SK-N-SH (cell line): Measurements from ENCODE around the gene ZNF80. TPM values are rescaled to one million over a fixed set of nuclear protein-coding genes. Genes with fewer than 3 reads are reported as not detected.

ENCODE experiments used
- CTCF ChIA-PET: fragments of 300-600, 350-600 bp; formaldehyde crosslinking; extraction: SDS; loops from one replicate; lab custom pipeline; 2021; lab: Yijun Ruan, JAX
- POLR2A ChIA-PET: fragments of 350-600 bp; sonication (Branson Sonifier 250); formaldehyde crosslinking; extraction: SDS; loops from one replicate; lab custom pipeline; 2020; ENCODE audit warnings: antibody characterized with exemption, inconsistent platforms; lab: Yijun Ruan, JAX
- DNase-seq: peaks from one replicate; pipeline ENCODE4 v3.0.0; 2012
- H2AFZ ChIP-seq: fragments of 200-600 bp; sonication (generic); 2 replicates; pipeline ENCODE4 v1.8.1; 2016; ENCODE audit warnings: antibody characterized with exemption, mild to moderate bottlenecking, low read depth
- H3F3A ChIP-seq: fragments of 200-600 bp; sonication (generic); replicated peaks from 2 replicates; pipeline ENCODE3; 2016; ENCODE audit warnings: antibody characterized with exemption, mild to moderate bottlenecking; ENCODE audit not compliant: insufficient read depth
- H3K27ac ChIP-seq, 2 experiments: fragments of 200-500 bp in 1 of 2; fragments of 200-600 bp in 1 of 2; sonication (Bioruptor generic) in 1 of 2; sonication (generic), shearing (Covaris generic) in 1 of 2; 2 replicates each; pipeline versions ENCODE4 v1.5.1 to v1.6.1; 2014 to 2016; ENCODE audit warnings: low read depth in 2 of 2, inconsistent platforms in 1 of 2, low read length in 1 of 2, mild to moderate bottlenecking in 1 of 2, mixed read lengths in 1 of 2
- H3K27me3 ChIP-seq: fragments of 200-600 bp; sonication (generic), shearing (Covaris generic); 2 replicates; pipeline ENCODE4 v1.6.1; 2016; ENCODE audit warnings: mixed run types; ENCODE audit not compliant: insufficient read depth
- H3K36me3 ChIP-seq, 2 experiments: fragments of 200-500 bp in 1 of 2; fragments of 200-600 bp in 1 of 2; sonication (Bioruptor generic) in 1 of 2; sonication (generic) in 1 of 2; replicated peaks in 1 of 2; 2 replicates each; pipeline versions ENCODE3 to v1.5.1; 2014 to 2016; ENCODE audit warnings: low read length in 1 of 2, mild to moderate bottlenecking in 1 of 2; ENCODE audit not compliant: insufficient read depth in 2 of 2, control insufficient read depth in 1 of 2
- H3K4me1 ChIP-seq, 2 experiments: fragments of 200-500 bp in 1 of 2; fragments of 200-600 bp in 1 of 2; sonication (Bioruptor generic) in 1 of 2; sonication (generic), shearing (Covaris generic) in 1 of 2; 2 replicates each; pipeline versions ENCODE4 v1.5.1 to v1.6.1; 2014 to 2016; ENCODE audit warnings: low read depth in 1 of 2, low read length in 1 of 2, mixed run types in 1 of 2; ENCODE audit not compliant: insufficient read depth in 2 of 2, control insufficient read depth in 1 of 2
- H3K4me2 ChIP-seq: fragments of 200-600 bp; sonication (generic), shearing (Covaris generic); 2 replicates; pipeline ENCODE4 v1.6.1; 2017; ENCODE audit warnings: mixed run types
- H3K4me3 ChIP-seq, 2 experiments: fragments of 200-500 bp in 1 of 2; fragments of 200-600 bp in 1 of 2; sonication (Bioruptor generic) in 1 of 2; sonication (generic), shearing (Covaris generic) in 1 of 2; 2 replicates each; pipeline versions ENCODE4 v1.5.1 to v1.8.1; 2014 to 2016; ENCODE audit warnings: low read depth in 2 of 2, inconsistent platforms in 1 of 2, low read length in 1 of 2, mild to moderate bottlenecking in 1 of 2, mixed read lengths in 1 of 2, moderate library complexity in 1 of 2
- H3K79me2 ChIP-seq: fragments of 200-600 bp; sonication (generic); 2 replicates; pipeline ENCODE4 v1.8.1; 2017; ENCODE audit warnings: mild to moderate bottlenecking; ENCODE audit not compliant: insufficient read depth
- H3K9ac ChIP-seq: fragments of 200-600 bp; sonication (generic); 2 replicates; pipeline ENCODE4 v1.6.1; 2017; ENCODE audit warnings: mixed run types
- H3K9me2 ChIP-seq: fragments of 200-600 bp; sonication (generic); 2 replicates; pipeline ENCODE4 v1.6.1; 2017; ENCODE audit warnings: mixed run types
- H3K9me3 ChIP-seq: fragments of 200-600 bp; sonication (generic); 2 replicates; pipeline ENCODE4 v1.6.1; 2017; ENCODE audit warnings: mixed run types, mild to moderate bottlenecking, moderate library complexity
- H4K20me1 ChIP-seq: fragments of 200-600 bp; sonication (generic); 2 replicates; pipeline ENCODE4 v1.6.1; 2017; ENCODE audit warnings: mild to moderate bottlenecking, mixed run types; ENCODE audit not compliant: insufficient read depth
- ELF1 ChIP-seq: IDR thresholded peaks from 2 replicates; pipeline ENCODE4 v1.4.0; 2012
- EP300 ChIP-seq, 2 experiments: IDR thresholded peaks; 2 replicates each; pipeline versions ENCODE4 v1.4.0 to v1.6.1; 2012; ENCODE audit warnings: borderline replicate concordance in 1 of 2, low read depth in 1 of 2, low read length in 1 of 2
- EZH2phosphoT487 ChIP-seq: fragments of 200-600 bp; sonication (generic); IDR thresholded peaks from 2 replicates; pipeline ENCODE4 v1.6.1; 2017; ENCODE audit warnings: low read depth, mixed run types, mild to moderate bottlenecking, antibody characterized with exemption, moderate library complexity, borderline replicate concordance
- FOSL2 ChIP-seq: IDR thresholded peaks from 2 replicates; pipeline ENCODE4 v1.4.0; 2012; ENCODE audit warnings: low read depth, mild to moderate bottlenecking, moderate library complexity, borderline replicate concordance
- FOXJ3 ChIP-seq: sonication (generic); formaldehyde crosslinking; IDR thresholded peaks from 2 replicates; pipeline ENCODE4 v1.5.1; 2020; ENCODE audit warnings: mild to moderate bottlenecking, missing genetic modification reagents
- GABPA ChIP-seq: IDR thresholded peaks from 2 replicates; pipeline ENCODE4 v1.4.0; 2012; ENCODE audit warnings: low read depth, mild to moderate bottlenecking
- JUND ChIP-seq: IDR thresholded peaks from 2 replicates; pipeline ENCODE4 v1.4.0; 2012
- MEF2A ChIP-seq: IDR thresholded peaks from 2 replicates; pipeline ENCODE4 v1.4.0; 2012; ENCODE audit warnings: low read depth, borderline replicate concordance
- RCOR1 ChIP-seq: fragments of 150-350 bp; IDR thresholded peaks from 2 replicates; pipeline ENCODE4 v1.6.1; 2017; ENCODE audit warnings: antibody characterized with exemption, low read length
- RFX5 ChIP-seq: IDR thresholded peaks from 2 replicates; pipeline ENCODE4 v1.6.1; 2012; ENCODE audit warnings: mild to moderate bottlenecking, improper control_type of control experiment, low read length
- SMC3 ChIP-seq: IDR thresholded peaks from 2 replicates; pipeline ENCODE4 v1.6.1; 2012; ENCODE audit warnings: low read depth, low read length, improper control_type of control experiment
- TAF1 ChIP-seq: IDR thresholded peaks from 2 replicates; pipeline ENCODE4 v1.6.1; 2012; ENCODE audit warnings: low read depth, mild to moderate bottlenecking, low read length, moderate library complexity, borderline replicate concordance
- TCF12 ChIP-seq: IDR thresholded peaks from 2 replicates; pipeline ENCODE4 v1.4.0; 2012
- YY1 ChIP-seq: IDR thresholded peaks from 2 replicates; pipeline ENCODE4 v1.4.0; 2012; ENCODE audit warnings: low read depth, mild to moderate bottlenecking
- WGBS: methylation state at CpG from one replicate; pipeline ENCODE4 v1.1.6; 2017; ENCODE audit warnings: low lambda C conversion rate; 5-methylcytosine and 5-hydroxymethylcytosine counted together
- polyA plus RNA-seq, 3 experiments: library from polyadenylated mRNA; depleted of rRNA; stranded (reverse); fragments of >200 nt; gene quantifications; 2 replicates each; pipeline ENCODE4 v1.2.3, GENCODE V29; 2012
- TF ChIP-seq, protein P1 (sequence below): IDR thresholded peaks from 2 replicates; pipeline ENCODE4 v1.4.0; 2012; ENCODE audit warnings: low read depth
- TF ChIP-seq, protein P2 (sequence below): fragments of 150-350 bp; IDR thresholded peaks from 2 replicates; pipeline ENCODE4 v1.6.1; 2017; ENCODE audit warnings: antibody characterized with exemption, low read length, low read depth, borderline replicate concordance
- TF ChIP-seq, protein P3 (sequence below): fragments of 200-600 bp; sonication (generic); IDR thresholded peaks from 2 replicates; pipeline ENCODE4 v1.6.1; 2017; ENCODE audit warnings: antibody characterized with exemption, mild to moderate bottlenecking, moderate library complexity
- TF ChIP-seq, protein P4 (sequence below): IDR thresholded peaks from 2 replicates; pipeline ENCODE4; 2012
- TF ChIP-seq, protein P5 (sequence below): IDR thresholded peaks from 2 replicates; pipeline ENCODE4 v1.6.1; 2012; ENCODE audit warnings: mild to moderate bottlenecking, low read depth, low read length, moderate library complexity

ZNF80 gene
- polyA plus RNA-seq, 1 of the 3 experiments (the other 2 are of a cell fraction), result not detected

DNA sequence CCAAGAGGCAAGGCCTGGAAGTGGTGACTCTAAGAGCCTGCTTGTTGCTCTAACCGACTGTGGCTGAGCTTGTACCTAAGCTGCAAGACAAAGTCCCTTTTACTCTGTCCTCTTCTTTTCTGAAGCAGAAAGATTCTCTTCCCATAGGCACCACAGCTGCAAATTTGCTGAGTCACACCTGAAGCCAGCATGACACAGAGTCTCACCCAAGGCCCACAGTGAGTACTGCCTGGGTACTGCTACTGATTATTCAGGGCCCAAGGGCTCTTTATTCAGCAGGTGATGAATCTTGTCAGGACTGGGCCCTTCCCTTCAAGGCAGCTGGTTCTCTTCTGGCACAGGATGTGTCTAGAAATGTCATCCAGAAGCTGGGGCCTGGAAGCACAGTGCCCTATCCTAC lies 37.6 kb upstream of the ZNF80 start:
- Histone ChIP-seq H3K27me3 (no peaks in the 10 kb centered on the region), H3K36me3 (no peaks in the 10 kb centered on the region), H3K79me2 (no peaks in the 10 kb centered on the region), H3K4me1 (no peaks in the 10 kb centered on the region), H3K4me3 (no peak overlapping the region), H3K9me3 (no peaks in the 10 kb centered on the region), H3K9ac (no peak overlapping the region), H3K9me2 (no peaks in the 10 kb centered on the region), H2AFZ (no peak overlapping the region), H3K27ac (no peak overlapping the region), H3K4me2 (no peak overlapping the region), H4K20me1 (no peaks in the 10 kb centered on the region), H3F3A (no peaks in the 10 kb centered on the region)
- no peak for TF ChIP-seq TAF1
- TF ChIP-seq, protein P1, sequence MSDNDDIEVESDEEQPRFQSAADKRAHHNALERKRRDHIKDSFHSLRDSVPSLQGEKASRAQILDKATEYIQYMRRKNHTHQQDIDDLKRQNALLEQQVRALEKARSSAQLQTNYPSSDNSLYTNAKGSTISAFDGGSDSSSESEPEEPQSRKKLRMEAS, result no peak
- no peak for TF ChIP-seq SMC3
- TF ChIP-seq RCOR1, result no peak
- no peak for TF ChIP-seq YY1
- TF ChIP-seq, protein P2, sequence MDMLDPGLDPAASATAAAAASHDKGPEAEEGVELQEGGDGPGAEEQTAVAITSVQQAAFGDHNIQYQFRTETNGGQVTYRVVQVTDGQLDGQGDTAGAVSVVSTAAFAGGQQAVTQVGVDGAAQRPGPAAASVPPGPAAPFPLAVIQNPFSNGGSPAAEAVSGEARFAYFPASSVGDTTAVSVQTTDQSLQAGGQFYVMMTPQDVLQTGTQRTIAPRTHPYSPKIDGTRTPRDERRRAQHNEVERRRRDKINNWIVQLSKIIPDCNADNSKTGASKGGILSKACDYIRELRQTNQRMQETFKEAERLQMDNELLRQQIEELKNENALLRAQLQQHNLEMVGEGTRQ, result no peak
- no peak for TF ChIP-seq JUND
- TF ChIP-seq TCF12, result no peak
- TF ChIP-seq ELF1, result no peak
- TF ChIP-seq RFX5, result no peak
- TF ChIP-seq EP300 (IDR thresholded peaks at IDR 0.05; ENCODE audit: borderline replicate concordance in 1 of 2, low read depth in 1 of 2, low read length in 1 of 2), result no peak
- no peak for TF ChIP-seq EZH2phosphoT487
- TF ChIP-seq FOSL2, result no peak
- TF ChIP-seq FOXJ3, result no peak
- TF ChIP-seq, protein P3, sequence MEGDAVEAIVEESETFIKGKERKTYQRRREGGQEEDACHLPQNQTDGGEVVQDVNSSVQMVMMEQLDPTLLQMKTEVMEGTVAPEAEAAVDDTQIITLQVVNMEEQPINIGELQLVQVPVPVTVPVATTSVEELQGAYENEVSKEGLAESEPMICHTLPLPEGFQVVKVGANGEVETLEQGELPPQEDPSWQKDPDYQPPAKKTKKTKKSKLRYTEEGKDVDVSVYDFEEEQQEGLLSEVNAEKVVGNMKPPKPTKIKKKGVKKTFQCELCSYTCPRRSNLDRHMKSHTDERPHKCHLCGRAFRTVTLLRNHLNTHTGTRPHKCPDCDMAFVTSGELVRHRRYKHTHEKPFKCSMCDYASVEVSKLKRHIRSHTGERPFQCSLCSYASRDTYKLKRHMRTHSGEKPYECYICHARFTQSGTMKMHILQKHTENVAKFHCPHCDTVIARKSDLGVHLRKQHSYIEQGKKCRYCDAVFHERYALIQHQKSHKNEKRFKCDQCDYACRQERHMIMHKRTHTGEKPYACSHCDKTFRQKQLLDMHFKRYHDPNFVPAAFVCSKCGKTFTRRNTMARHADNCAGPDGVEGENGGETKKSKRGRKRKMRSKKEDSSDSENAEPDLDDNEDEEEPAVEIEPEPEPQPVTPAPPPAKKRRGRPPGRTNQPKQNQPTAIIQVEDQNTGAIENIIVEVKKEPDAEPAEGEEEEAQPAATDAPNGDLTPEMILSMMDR, result no peak
- TF ChIP-seq, protein P4, sequence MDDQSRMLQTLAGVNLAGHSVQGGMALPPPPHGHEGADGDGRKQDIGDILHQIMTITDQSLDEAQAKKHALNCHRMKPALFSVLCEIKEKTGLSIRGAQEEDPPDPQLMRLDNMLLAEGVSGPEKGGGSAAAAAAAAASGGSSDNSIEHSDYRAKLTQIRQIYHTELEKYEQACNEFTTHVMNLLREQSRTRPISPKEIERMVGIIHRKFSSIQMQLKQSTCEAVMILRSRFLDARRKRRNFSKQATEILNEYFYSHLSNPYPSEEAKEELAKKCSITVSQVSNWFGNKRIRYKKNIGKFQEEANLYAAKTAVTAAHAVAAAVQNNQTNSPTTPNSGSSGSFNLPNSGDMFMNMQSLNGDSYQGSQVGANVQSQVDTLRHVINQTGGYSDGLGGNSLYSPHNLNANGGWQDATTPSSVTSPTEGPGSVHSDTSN, result no peak
- TF ChIP-seq MEF2A, result no peak
- TF ChIP-seq, protein P5, sequence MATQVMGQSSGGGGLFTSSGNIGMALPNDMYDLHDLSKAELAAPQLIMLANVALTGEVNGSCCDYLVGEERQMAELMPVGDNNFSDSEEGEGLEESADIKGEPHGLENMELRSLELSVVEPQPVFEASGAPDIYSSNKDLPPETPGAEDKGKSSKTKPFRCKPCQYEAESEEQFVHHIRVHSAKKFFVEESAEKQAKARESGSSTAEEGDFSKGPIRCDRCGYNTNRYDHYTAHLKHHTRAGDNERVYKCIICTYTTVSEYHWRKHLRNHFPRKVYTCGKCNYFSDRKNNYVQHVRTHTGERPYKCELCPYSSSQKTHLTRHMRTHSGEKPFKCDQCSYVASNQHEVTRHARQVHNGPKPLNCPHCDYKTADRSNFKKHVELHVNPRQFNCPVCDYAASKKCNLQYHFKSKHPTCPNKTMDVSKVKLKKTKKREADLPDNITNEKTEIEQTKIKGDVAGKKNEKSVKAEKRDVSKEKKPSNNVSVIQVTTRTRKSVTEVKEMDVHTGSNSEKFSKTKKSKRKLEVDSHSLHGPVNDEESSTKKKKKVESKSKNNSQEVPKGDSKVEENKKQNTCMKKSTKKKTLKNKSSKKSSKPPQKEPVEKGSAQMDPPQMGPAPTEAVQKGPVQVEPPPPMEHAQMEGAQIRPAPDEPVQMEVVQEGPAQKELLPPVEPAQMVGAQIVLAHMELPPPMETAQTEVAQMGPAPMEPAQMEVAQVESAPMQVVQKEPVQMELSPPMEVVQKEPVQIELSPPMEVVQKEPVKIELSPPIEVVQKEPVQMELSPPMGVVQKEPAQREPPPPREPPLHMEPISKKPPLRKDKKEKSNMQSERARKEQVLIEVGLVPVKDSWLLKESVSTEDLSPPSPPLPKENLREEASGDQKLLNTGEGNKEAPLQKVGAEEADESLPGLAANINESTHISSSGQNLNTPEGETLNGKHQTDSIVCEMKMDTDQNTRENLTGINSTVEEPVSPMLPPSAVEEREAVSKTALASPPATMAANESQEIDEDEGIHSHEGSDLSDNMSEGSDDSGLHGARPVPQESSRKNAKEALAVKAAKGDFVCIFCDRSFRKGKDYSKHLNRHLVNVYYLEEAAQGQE, result no peak
- no peak for TF ChIP-seq GABPA
- WGBS, result 17% methylated on average over 1 of the region's 1 CpG
- no peak for DNase-seq
- CTCF ChIA-PET, result no interaction called here
- POLR2A ChIA-PET, result no interaction called here
